Glomerular visceral epithelial cell (primary cell): ENCODE data around the gene FBXO31.

Experiments
- DNase-seq: peaks from one replicate; pipeline ENCODE4 v3.0.0-alpha.2; 2016; ENCODE audit errors: extremely low spot score

The FBXO31 gene

GRCh38 chr16:87278191-87279093 is 105.1 kb downstream of the FBXO31 start:
- DNase-seq, result peak; percentile 77
